Measurements from ENCODE around the gene APH1A.

The APH1A gene

DNA sequence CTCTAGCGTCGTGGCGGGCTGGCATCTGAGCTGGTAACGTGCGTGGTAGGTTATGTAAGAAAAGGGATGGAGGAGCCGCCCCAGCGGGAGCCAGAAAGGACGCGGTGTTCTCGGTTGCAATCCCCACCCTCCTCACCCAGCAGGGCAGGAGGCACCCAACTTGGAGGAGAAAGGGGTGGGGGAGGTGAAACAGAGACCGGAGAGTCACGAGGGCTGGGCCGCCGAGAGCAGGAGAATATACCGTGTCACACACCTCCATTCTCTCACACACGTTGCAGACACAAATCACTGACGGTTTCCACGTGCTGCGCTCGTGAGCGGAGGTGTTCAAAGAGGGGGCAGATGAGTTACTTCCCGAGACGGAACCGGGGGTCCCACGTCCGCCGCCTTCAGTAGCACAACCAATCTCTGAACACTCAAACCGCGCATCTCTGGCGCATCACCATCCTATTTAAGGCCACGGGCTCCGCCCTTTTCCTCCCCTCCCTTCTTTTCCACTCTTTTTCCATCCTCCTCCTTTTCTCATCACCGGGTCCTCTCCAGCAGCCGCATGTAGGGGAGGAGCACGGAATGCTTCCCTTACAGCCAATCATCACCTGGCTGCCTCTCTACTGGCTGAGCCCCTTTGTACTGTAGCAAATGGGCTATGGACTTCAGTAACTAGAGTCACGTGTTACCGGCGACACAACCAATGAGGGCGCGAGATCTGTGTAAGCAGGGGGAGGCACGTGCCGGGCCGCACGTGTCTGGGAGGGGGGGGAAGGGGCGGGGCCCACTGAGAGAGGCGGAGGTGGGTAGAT is 13.1 kb upstream of the APH1A start, which contains the start of gene CIART:
CIART (plus strand) TSS at position 797 of the 800 bp plus-strand sequence. CDS start 714 bp downstream, outside the sequence.
- H3K4me3 ChIP-seq (ENCODE audit: low read depth, low read length): peak within 1 kb of the TSS; percentile 47
- TF ChIP-seq, protein P1, sequence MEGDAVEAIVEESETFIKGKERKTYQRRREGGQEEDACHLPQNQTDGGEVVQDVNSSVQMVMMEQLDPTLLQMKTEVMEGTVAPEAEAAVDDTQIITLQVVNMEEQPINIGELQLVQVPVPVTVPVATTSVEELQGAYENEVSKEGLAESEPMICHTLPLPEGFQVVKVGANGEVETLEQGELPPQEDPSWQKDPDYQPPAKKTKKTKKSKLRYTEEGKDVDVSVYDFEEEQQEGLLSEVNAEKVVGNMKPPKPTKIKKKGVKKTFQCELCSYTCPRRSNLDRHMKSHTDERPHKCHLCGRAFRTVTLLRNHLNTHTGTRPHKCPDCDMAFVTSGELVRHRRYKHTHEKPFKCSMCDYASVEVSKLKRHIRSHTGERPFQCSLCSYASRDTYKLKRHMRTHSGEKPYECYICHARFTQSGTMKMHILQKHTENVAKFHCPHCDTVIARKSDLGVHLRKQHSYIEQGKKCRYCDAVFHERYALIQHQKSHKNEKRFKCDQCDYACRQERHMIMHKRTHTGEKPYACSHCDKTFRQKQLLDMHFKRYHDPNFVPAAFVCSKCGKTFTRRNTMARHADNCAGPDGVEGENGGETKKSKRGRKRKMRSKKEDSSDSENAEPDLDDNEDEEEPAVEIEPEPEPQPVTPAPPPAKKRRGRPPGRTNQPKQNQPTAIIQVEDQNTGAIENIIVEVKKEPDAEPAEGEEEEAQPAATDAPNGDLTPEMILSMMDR (IDR thresholded peaks at IDR 0.05; ENCODE audit: low read depth, low read length, missing control alignments): no peak
- peak; percentile 42 for DNase-seq (ENCODE audit: low read depth)

DNA sequence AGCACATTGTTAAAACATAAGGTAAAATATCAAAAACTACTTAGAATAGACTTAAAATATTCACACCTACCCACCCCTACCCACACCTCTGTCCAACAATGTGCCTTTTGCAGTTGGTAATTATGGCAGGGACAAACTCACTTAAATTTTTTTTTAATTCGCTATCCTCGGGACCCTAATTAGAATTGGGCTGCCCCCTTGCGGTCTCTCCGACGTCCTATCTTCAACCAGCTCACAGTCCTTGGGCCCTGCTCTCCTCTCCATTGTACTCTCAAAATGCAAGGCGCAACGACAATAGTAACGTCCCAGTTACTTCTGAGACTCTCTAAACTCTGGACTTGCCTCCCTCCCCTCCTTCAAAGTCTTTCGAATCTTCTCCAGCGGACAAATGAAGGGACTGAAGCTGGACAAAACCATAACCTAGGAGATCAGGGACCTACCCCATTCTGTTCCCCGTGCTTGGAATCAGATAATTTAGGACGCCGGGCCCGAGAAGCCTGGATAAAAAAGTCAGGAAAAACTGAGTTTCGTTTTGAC is 12.5 kb upstream of the APH1A start:
- peak overlapping the region; percentile 47 for H3K4me3 ChIP-seq (ENCODE audit: low read depth, low read length)
- no peak for DNase-seq (ENCODE audit: low read depth)

DNA sequence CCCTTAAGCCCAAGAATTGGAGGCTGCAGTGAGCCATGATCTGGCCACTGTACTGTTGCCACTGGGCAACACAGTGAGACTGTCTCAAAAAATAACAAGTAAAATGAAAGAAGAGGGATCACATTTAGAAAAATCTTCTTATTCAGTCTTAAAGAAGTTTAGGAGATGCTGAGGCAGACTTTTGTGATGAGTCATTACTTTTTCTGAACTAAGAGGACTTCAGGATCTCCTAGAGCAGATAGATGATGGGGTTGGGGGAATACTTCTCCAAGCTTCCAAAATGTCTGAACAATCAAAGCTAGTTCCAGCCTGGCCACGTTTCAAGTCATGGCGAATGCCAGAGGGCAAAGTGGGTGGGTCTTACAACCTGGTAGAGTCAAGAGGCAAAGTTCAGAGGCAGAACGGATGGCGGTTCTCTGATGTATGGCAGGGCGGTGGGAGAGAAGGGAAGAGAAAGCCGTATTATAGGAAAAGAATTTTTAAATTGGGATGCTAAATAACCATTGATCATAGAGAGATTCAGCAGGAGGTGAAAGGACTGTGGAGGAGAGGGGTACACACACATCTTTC is 11.4 kb upstream of the APH1A start:
- H3K4me3 ChIP-seq (ENCODE audit: low read depth, low read length): no peak overlapping the region
- DNase-seq (ENCODE audit: low read depth): no peak
- TF ChIP-seq, protein P1 (IDR thresholded peaks at IDR 0.05; ENCODE audit: low read depth, low read length, missing control alignments): no peak

More for the DNA sequence above, 12.5 kb upstream of the APH1A start:
- TF ChIP-seq, protein P1 (IDR thresholded peaks at IDR 0.05; ENCODE audit: low read depth, low read length, missing control alignments): peak; percentile 62

DNA sequence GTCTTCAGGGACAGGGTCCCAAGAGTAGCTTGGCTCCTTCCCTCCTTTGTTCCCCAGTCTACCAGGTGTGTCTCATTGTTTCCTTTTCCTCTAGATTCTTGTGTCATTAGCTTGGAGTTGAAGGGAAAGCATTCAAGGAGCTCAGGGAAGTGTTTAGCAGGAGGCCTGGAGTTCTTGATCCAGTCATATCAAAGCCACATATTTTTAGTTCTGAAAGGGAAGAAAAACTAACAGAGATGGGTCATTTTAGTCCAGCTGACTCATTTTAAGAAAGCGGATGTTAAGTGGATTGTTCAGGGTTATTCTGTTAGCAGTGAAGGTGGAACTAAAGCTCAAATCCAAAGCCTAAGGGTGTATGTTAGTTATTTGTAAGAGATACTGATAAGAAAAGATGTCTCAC is 4.5 kb upstream of the APH1A start:
- DNase-seq (ENCODE audit: low read depth): no peak
- no peak overlapping the region; the same call in 1 of the 2 replicates for H3K4me3 ChIP-seq (ENCODE audit: low read depth, low read length)
- TF ChIP-seq, protein P1 (IDR thresholded peaks at IDR 0.05; ENCODE audit: low read depth, low read length, missing control alignments): no peak

DNA sequence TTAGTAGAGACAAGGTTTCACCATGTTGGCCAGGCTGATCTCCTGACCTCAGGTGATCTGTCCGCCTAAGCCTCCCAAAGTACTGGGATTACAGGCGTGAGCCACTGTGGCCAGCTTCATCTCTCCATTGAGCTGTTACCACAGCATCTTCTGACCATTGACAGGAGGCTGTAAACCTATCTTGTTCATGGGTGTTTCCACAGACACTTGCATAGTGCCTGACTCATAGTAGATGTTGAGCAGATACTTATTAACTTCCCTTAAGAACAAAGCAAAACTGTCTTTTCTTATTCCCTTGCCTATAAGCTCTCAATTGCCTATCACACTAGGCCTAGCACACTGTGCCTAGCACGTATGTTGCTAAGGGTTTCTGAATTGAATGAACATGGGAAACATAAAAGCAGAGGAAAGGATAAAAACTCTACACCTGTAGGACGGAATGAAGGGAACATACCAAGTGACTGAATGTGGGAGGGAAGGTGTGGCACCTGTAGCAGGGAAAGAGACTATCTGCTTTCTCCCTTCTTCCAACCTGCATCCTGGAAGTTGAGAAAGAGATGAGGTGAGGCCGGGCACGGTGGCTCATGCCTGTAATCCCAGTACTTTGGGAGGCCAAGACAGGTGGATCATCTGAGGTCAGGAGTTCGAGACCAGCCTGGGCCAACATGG is 2.6 kb upstream of the APH1A start:
- DNase-seq (ENCODE audit: low read depth): no peak
- H3K4me3 ChIP-seq (ENCODE audit: low read depth, low read length): no peak overlapping the region
- TF ChIP-seq, protein P1 (IDR thresholded peaks at IDR 0.05; ENCODE audit: low read depth, low read length, missing control alignments): no peak

DNA sequence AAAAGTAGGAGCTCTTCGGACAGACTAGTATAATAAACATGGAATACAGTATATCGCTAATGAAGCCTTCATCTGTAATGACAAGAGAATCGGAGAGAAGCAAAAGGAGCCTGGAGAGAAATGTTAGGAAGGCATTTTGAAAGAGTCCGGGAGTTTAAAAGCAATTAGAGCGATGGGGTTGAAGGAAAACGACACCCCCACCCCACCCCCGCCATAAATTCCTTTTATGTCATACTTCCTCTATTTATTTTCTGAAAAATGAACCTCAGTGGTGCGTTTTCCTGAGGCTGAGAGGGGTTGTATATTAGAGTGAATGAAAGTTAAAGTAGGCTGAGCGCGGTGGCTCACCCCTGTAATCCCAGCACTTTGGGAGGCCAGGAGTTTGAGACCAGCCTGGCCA is 635 bp upstream of the APH1A start:
- no peak for DNase-seq (ENCODE audit: low read depth)
- TF ChIP-seq, protein P1 (IDR thresholded peaks at IDR 0.05; ENCODE audit: low read depth, low read length, missing control alignments): no peak
- H3K4me3 ChIP-seq (ENCODE audit: low read depth, low read length): peak overlapping the region; percentile 86

Measured in GM12864 (cell line).